COR-L47 (cell line): ENCODE measurements around the gene RARS2.
"Not testable (repeated sequence)": the region's sequence is repeated elsewhere in the genome, so short reads cannot be mapped to it uniquely, and the experiment has no call there.

ENCODE experiments used
- DNase-seq: peaks from one replicate; lab custom pipeline; 2025; lab: John Stamatoyannopoulos, UW

RARS2 gene

GRCh38 chr6:87501809-87502572 is 87.8 kb downstream of the RARS2 start:
- no peak for DNase-seq

GRCh38 chr6:87498048-87498447 is 91.7 kb downstream of the RARS2 start:
- DNase-seq: no peak

- DNase-seq: no peak
These were observed 94.9 kb downstream of the RARS2 start for GRCh38 chr6:87494761-87495422.

- DNase-seq: not testable (repeated sequence)
These were observed 100.5 kb downstream of the RARS2 start for GRCh38 chr6:87489326-87489725.

- no peak for DNase-seq
These were observed 102.2 kb downstream of the RARS2 start for GRCh38 chr6:87487555-87487954.

- DNase-seq: no peak
These were observed 105.3 kb downstream of the RARS2 start for GRCh38 chr6:87484491-87484890.

- no peak for DNase-seq
These were observed 105.9 kb downstream of the RARS2 start for GRCh38 chr6:87483929-87484328.

- no peak for DNase-seq
These were observed 107.4 kb downstream of the RARS2 start for GRCh38 chr6:87482366-87482765.

GRCh38 chr6:87481931-87482330 is 107.9 kb downstream of the RARS2 start:
- no peak for DNase-seq

- peak; percentile 23 for DNase-seq
These were observed 116.3 kb downstream of the RARS2 start for GRCh38 chr6:87473419-87473903.

- peak; percentile 83 for DNase-seq
These were observed 117.0 kb downstream of the RARS2 start, which contains the start of gene SLC35A1 for GRCh38 chr6:87472525-87473418. SLC35A1 (plus strand) TSS chr6:87472974; CDS start chr6:87473004, 30 bp downstream.

- no peak for DNase-seq
These were observed 124.7 kb downstream of the RARS2 start for GRCh38 chr6:87465051-87465450.
